ENCODE data around the gene FBXW5.

GRCh38 chr9:136898483-136899100 is 45.9 kb downstream of the FBXW5 start:
- TF ChIP-seq ZNF274 (IDR thresholded peaks at IDR 0.05; ENCODE audit: low read depth, low read length) (no peak), YY1 (IDR thresholded peaks at IDR 0.05; ENCODE audit: insufficient read depth, insufficient read length) (no peak)
